ENCODE data around the gene NAA15.
A peak's percentile ranks its signal among the peaks of the same experiment; 100 is the strongest.
"Not testable (repeated sequence)": the region's sequence is repeated elsewhere in the genome, so short reads cannot be mapped to it uniquely, and the experiment has no call there.

Gene NAA15

DNA sequence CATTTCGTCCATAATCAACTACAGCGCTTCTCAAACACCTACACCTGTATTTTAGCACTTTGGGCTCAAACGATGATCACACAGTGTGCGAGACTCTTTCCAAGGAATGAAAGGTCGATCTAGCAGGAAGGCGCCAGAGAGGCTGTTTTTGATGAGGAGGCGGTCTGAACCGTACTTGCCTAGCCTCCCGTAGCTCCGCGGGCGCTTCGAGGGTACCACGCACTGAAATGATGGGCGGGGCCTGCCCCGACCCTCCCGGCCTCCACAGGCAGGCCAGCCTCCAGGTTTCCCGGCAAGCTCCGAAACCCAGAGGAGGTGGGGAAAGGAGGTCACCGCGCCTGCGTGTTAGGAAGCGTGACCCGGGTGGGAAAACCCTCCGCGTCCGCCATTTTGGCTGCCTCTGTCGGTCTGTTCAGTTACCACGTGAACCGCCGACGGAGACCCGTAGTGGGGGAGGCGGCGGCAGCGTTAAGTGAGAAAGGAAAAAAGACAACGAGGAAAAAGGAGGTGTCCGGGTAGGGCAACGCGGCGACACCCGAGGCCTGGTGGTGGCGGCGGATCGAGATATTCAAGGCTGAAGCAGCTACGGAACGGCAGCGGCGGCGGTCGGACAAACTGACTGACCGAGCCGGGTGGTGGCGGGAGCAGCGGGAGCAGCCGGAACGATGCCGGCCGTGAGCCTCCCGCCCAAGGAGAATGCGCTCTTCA lies at the start of gene NAA15:
Gene NAA15 (plus strand): TSS at position 393 of the 708 bp plus-strand sequence. CDS start 273 bp downstream, at position 666.
- DNase-seq (ENCODE audit: extremely low spot score, insufficient read length, low read depth) = peak; percentile 88
- FAIRE-seq = peak; percentile 97

DNA sequence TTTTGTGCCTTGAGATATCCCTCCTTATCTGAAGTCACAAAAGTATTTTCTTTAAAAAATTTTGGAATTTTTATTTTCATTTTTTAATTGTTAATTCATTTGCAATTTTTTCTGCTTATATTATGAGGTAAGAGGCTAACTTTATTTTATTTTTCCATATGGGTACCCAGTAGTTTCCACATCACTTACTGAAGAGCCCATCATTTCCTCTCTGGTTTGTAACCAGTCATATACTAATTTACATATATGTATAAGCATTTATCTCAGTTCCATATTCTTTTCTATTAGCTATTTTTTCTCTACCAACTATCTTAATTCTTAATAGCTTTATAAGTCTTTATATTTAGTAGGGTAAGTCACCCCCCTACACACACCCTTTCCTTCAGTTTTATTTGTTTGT lies 48.3 kb upstream of the NAA15 start:
- FAIRE-seq = no peak

DNA sequence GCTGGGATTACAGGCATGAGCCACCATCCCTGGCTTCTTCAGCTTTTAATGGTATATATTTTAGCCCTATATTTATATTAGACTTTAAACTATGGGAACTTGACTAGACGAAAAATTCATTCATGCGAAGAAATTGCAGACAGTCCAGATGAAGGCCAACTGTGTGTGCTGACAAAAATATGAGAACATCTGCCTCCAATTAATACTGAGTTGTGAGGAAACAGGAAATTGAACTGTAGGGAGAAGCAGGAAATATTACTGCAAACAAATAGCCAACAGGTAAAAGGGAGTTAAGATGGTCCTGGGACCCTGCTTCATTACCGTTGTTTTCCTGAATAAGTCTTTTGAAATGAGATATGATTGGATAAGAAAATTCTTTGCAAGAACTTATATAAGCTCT lies 47.6 kb upstream of the NAA15 start:
- FAIRE-seq (no peak), DNase-seq (ENCODE audit: extremely low spot score, insufficient read length, low read depth) (no peak)

More for the DNA sequence above, 48.3 kb upstream of the NAA15 start:
- DNase-seq (ENCODE audit: extremely low spot score, insufficient read length, low read depth) = no peak

DNA sequence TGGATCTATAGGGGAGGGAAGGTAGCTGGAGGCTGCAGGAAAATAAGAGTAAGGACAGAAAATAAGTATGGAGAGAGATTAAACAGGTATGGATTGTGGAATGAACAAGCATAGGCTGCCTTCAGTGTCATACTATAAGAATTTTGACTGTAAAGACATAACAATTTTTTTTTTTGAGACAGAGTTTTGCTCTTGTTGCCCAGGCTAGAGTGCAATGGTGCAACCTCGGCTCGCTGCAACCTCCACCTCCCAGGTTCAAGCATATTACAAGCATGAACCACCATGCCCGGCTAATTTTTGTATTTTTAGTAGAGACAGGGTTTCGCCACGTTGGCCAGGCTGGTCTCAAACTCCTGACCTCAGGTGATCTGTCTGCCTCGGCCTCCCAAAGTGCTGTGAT lies 45.7 kb upstream of the NAA15 start:
- DNase-seq (ENCODE audit: extremely low spot score, insufficient read length, low read depth); FAIRE-seq: not testable (repeated sequence)

DNA sequence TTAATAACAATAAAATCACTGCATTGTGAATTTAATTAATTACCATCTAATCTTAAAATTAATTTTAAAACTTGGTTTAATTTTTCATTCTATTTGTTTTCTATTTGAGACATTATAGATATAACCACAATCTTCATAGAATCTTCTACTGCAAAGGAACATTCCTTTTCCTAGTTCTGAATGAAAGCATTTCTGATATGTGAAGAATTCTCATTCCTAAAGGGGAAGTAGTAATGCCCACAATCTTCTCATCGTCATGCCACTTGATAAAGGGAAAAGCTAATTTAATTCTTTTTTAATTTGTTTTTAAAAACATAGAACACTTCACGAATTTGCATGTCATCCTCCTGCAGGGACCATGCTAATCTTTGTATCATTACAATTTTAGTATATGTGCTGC lies 45.0 kb upstream of the NAA15 start:
- FAIRE-seq = no peak
- DNase-seq (ENCODE audit: extremely low spot score, insufficient read length, low read depth) = no peak

DNA sequence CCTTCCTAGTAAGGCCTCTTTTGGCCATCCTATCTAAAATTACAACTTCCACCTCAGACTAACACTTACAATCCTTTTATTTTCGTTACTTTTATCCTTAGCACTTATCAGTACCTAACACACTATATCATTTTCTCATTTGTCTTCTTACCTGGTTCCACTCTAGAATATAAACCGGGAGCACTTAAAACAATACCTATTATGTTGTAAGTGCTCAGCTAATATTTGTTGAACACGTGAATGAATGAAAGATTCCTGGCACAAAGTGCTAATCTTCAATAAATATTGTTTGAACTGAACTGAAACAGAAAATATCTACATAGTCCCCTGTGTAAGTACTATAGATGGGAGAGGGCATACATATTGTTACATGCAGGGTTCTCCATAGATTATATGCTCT lies 35.7 kb upstream of the NAA15 start:
- no peak for FAIRE-seq
- no peak for DNase-seq (ENCODE audit: extremely low spot score, insufficient read length, low read depth)

DNA sequence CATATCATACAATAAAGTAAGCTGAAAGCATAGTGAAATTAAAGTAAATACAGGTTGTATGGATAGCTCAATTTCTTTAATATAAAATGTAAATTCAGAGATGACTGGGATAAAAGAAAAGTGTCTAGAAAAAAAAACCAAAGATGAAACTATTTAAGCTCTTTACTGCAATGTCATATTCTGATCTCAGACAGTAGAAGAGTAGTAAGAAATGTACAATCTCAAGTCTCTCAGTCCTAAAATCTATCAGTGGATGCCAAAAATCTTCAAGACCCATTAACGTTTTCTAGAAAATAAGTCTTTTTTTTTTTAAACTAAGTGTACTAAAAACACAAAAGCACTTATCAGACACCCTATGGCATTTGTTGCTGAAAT lies 35.1 kb upstream of the NAA15 start:
- no peak for FAIRE-seq

DNA sequence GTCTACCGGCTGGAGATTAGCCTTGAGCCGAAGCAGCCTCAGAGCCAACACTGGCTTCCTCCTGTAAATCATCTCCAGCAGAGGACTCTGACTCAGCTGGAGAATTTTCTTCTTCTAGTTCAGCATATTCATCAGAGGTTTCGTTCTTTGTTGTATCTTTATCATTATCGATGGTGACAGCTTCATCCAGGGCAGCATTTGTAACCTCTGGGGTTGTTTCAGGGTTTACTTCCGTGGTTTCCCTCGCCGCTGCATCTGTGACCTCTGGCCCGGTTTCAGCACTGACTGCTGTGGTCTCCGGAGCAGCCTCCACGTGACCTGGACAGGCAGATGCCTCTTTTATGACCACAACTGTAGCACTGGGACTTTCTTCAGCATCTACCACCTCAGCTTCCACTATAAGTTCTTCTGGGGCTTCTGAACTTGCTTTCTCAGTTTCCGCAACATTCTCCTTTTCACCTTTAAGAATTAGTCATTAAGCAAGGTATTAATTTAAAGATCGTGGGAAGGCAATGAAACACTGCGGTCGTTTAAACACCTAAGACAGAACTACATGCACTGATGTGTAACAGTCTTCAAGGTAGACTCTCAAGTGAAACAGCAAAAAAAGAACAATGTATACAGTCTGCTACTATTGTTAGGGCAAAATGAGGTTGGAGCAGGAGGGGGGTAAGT lies 34.6 kb upstream of the NAA15 start:
- DNase-seq (ENCODE audit: extremely low spot score, insufficient read length, low read depth) (peak; percentile 75), FAIRE-seq (peak; percentile 100)

More for the DNA sequence above, 35.1 kb upstream of the NAA15 start:
- no peak for DNase-seq (ENCODE audit: extremely low spot score, insufficient read length, low read depth)

DNA sequence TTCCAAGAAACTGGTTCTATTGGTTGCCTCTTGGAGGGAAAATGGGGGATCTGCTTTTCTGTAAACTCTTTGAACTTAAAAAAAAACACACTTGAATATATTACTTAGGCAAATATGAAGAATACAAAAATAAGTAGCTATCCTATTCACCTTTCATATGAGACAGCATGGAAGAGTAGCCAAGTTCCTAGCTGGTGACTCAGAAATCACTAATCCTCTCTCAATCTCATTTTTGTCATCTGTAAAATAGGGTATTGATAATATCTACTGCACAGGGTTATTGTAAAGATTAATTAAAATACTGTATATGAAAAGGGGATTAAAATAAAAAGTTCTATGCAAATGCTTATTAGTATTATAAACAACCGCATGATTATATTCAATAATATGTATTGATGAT lies 34.0 kb upstream of the NAA15 start:
- FAIRE-seq = no peak

DNA sequence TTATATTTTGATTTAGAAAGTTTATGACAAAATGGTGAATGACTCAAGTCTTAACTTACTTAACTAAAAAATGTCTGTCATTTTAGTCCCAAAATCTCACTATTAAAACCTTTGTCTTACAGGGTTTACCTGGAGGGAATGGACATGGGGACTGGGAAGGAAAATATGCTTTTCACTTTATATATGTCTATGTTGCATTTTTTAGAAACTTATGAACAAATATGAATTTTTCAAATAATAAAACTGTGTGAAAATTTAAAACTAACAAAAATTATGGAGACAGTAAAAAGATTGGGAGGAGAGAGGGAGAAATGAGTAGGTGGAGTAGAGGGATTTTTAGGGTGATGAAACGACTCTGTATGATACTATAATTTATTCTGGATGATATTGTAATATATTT lies 27.5 kb upstream of the NAA15 start:
- FAIRE-seq (no peak), DNase-seq (ENCODE audit: extremely low spot score, insufficient read length, low read depth) (no peak)

More for the DNA sequence above, 34.0 kb upstream of the NAA15 start:
- DNase-seq (ENCODE audit: extremely low spot score, insufficient read length, low read depth) = no peak

DNA sequence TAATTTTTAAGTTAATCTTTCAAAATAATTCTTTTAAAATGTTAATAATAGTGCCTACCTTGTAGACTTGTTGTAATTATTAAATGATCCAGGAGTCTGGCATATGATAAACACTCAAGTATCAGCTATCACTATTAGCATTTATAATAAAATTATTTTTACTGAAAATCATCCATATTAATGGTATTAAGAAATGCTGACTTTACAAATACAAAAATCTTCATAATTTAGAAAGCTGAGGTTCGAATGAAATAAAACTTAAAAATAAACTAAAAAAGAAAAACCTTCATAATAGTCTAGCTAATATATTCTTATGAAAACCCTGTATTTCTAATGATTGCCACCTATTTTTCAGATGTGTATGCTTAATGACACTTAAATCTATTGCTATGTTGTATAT lies 26.5 kb upstream of the NAA15 start:
- FAIRE-seq (no peak), DNase-seq (ENCODE audit: extremely low spot score, insufficient read length, low read depth) (no peak)

DNA sequence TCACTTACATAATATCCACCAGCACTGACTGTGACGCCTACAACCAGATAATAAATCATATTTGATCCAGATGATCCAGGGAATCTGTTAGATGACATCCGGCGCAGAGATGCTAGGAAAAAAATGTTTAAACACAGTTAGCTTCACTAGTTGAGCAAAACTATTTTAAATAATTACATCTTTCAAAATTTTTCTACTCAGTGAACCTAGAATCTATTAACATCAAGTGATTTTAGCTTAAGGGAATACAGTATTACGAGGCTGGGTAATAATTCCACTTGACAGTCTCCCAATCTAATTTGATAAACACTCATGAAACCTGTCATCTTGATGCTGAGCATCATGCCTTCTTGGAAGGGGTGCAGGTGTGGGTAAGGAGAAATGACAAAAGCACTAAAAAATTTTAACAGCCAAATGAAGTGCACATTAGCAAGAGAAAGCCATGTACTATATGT lies 26.0 kb upstream of the NAA15 start:
- no peak for DNase-seq (ENCODE audit: extremely low spot score, insufficient read length, low read depth)
- FAIRE-seq = no peak

DNA sequence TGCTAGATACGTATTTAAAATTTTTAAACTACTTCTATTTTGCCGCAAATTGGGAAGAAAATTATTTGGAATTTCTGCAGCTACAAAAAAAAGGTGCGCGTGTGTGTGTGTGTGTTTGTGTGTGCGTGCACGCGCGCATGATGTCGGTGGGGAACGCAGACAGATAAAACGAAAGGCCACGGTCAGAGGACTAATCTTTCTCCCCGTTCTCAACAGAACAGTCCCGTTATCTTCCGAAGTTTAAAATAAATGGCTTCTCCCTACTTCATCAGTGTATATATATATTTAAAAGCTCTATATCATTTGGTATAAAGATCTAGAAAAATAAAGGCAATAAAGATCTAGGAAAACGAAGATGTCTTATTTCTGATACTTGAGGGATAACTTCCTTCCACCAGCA lies 22.8 kb upstream of the NAA15 start:
- FAIRE-seq = no peak
- no peak for DNase-seq (ENCODE audit: extremely low spot score, insufficient read length, low read depth)

DNA sequence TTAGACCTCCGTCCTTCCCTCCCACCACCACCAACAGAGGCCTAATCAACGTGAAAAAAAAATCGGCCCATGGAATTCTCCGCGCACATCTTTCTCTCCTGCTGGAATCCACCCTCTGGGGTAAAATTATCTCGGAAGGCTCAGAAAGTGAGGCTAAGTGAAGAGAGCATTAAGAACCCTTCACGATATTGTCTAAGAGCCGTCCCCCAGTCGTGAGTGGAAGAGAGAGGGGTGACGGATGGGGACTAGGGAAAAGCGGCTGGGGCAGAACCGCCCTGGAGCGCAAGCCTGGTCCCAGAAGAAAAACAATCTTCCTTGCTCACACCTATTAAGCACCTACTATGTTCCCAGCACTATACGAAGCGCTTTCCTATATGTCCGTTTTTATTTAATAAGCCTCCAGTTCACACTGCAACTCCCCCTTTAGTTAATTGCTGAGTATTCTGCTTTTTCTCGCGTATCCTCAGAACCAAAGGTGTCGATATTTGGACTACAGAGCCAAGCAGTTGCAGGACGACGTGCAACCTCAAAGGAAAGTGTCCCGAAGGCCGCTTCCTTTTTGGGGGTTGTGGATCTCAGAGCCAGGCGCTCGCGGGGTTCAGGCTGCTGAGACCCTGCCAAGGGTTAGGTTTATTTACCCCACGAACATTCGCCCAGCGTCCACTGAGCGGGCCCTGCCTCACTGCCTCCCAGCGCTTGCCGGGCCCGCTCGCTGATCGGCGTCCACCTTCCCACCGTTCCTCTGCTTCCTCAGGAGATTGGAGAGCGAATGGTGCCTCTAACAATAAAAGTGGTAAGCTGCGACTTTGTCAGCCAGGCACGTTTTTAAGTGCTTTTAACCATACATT lies 22.2 kb upstream of the NAA15 start:
- DNase-seq (ENCODE audit: extremely low spot score, insufficient read length, low read depth) = no peak
- FAIRE-seq = no peak

DNA sequence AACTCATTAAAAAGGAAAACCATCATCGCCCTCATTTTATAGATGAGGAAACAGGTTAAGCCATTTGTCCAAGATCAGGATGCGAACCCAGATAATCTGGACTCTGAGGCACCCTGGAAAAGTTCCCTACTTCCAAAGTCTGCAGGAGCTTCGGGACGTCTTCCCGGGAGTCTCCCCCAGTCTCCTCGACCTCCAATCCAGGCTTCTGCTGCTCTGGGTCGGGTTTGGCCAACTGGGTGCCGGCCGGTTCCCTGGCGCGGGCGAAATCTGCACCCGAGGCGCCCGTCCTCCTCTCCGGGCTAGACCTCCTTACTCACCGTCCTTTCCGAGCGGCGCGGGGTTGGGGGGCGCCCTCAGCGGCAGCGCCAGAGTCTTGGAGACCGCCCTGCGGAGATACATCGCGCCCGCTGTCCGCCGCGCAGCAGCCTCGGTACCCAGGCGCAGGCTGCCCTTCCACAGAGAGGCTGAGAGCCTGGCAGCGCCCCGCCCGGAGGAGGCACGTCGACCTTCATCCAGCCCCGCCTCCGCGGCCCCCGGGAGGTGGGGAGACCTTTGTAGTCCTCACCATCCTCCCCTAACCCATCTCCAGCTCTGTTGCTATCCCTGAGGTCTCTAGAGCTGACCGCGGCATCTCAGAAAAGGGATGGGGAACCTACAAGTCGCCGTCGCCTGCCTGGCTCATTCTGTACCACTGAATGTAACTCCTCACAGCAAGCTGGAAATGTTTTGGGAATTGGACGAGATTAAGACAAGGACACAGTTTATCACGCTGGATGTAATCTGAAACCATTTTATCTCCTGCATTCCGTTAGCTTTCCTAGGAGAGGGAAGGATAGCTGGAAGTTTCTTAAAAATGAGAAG lies 21.3 kb upstream of the NAA15 start, which contains the start of gene MGARP:
Gene MGARP (minus strand): TSS at position 466 of the 861 bp plus-strand sequence. CDS start 67 bp downstream, at position 399.
- FAIRE-seq (no peak), DNase-seq (ENCODE audit: extremely low spot score, insufficient read length, low read depth) (no peak)

DNA sequence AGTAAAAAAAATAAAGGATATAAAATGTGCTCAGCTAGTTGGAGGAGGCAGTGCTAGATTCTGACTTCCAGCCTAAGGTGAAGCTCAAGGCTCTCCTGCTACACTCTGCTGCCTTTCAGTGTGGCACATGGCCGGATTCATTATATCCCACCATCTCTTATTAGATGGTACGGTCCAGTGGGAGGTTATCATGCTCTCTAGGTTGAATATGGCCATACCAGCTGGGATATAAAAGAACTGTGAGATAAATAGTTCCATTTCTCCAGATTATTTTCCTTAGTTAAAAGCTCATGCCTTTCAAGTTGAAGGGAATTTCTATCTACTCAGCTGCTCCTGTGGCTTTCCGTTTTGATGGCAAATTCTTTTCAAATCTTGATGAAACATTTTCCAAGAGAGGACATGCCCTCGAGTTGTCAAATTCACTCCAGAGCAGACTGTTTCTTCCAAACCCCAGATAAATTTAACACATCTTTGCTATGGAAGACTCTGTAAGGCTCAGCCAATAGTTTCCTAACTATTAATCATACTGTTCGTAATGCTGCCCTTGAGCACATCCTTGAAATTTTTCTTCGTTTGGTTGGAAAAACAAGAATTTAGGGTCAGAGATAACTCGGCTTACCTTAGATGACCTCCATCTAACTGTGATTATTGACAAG lies 19.1 kb upstream of the NAA15 start:
- DNase-seq (ENCODE audit: extremely low spot score, insufficient read length, low read depth) (no peak), FAIRE-seq (no peak)

DNA sequence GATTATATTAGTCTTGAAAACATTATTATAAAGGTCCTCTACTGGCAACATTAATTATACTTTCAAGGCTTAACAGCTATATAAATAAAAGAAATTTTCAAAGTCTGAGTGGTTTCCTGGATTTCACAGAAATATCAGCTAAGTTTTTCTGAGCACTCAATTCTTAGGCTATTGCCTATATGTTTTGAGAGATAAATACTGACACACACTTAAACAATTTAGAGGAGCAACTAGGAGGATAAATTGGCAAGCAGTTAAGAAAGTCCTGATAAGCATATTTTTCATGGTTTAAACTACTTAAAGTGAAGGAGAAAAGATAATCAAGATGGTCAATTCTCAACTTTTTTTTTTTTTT lies 18.6 kb upstream of the NAA15 start:
- no peak for DNase-seq (ENCODE audit: extremely low spot score, insufficient read length, low read depth)
- no peak for FAIRE-seq

DNA sequence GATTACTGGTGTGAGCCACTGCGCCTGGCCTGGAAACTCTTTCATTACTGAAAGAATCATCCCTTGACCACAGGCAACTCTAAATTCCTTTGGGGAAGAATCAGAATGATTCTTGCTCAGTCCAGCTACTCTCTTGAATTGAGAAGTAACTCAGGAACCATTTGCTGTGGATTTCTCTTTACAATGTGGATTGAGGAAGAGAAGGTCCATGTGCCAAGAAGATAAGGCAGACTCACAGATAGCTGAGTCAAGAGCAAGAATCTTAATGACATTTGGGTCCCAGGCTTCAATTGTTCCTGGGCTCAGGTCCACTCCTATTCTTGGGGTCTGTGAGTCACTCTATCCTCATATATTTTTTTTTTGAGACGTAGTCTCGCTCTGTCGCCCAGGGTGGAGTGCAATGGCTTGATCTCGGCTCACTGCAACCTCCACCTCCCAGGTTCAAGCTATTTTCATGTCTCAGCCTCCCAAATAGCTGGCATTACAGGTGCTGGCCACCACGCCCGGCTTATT lies 15.1 kb upstream of the NAA15 start:
- DNase-seq (ENCODE audit: extremely low spot score, insufficient read length, low read depth) (no peak), FAIRE-seq (no peak)

Data from GM18507 (cell line).